Calu3 (cell line): ENCODE measurements around the gene NDUFA12. TPM values are rescaled to one million over a fixed set of nuclear protein-coding genes. Genes with fewer than 3 reads are reported as not detected.

Experiments
- BruUV-seq: library from RNA; stranded (reverse); fragments of 400-500 nt; replicated peaks from 2 replicates; lab custom pipeline; 2021; lab: Mats Ljungman, UMichigan
- CTCF ChIA-PET: fragments of 300-600 bp; sonication (Branson Sonifier 250); formaldehyde crosslinking; loops from one replicate; lab custom pipeline; 2022; ENCODE audit warnings: antibody characterized with exemption; lab: Charles Lee
- DNase-seq: peaks from one replicate; pipeline ENCODE4 v3.0.0; 2022
- H3K27ac Mint-ChIP-seq: one replicate; pipeline ENCODE4 v1.8.0; 2022; ENCODE audit warnings: mixed read lengths; ENCODE audit not compliant: unreplicated experiment
- H3K27me3 Mint-ChIP-seq: one replicate; pipeline ENCODE4 v1.8.0; 2022; ENCODE audit warnings: mixed read lengths; ENCODE audit not compliant: unreplicated experiment
- H3K36me3 Mint-ChIP-seq: one replicate; pipeline ENCODE4 v1.8.0; 2022; ENCODE audit warnings: mild to moderate bottlenecking, moderate library complexity, mixed read lengths; ENCODE audit not compliant: insufficient read depth, unreplicated experiment
- H3K4me1 Mint-ChIP-seq: one replicate; pipeline ENCODE4 v1.8.0; 2022; ENCODE audit warnings: mild to moderate bottlenecking, low read depth, mixed read lengths; ENCODE audit not compliant: unreplicated experiment
- H3K4me3 Mint-ChIP-seq: one replicate; pipeline ENCODE4 v1.8.0; 2022; ENCODE audit warnings: mild to moderate bottlenecking, low read depth, moderate library complexity, mixed read lengths; ENCODE audit not compliant: unreplicated experiment
- H3K9me3 Mint-ChIP-seq: one replicate; pipeline ENCODE4 v1.8.0; 2022; ENCODE audit warnings: low read depth, mixed read lengths; ENCODE audit not compliant: unreplicated experiment
- CTCF ChIP-seq: fragments of 200-600 bp; IDR thresholded peaks from one replicate; pipeline ENCODE4 v1.8.0; 2022; ENCODE audit warnings: antibody characterized with exemption; ENCODE audit not compliant: unreplicated experiment
- intact Hi-C: fragments of 100-400 bp; cut with micrococcal nuclease; formaldehyde crosslinking; loops from one replicate; pipeline ENCODE4 v1.10.0; 2022; ENCODE audit not compliant: unreplicated experiment
- total RNA-seq: library from RNA; stranded (reverse); gene quantifications from 2 replicates; pipeline ENCODE4 v1.2.3, GENCODE V29; 2022

Gene NDUFA12
- total RNA-seq, 1 experiment from 2014 or later = 165 TPM

GRCh38 chr12:94938583-94938982, 64.9 kb downstream of the NDUFA12 start:
- Mint-ChIP-seq H3K27me3 (no peaks in the 10 kb centered on the region), H3K27ac (no peak overlapping the region), H3K4me1 (peaks cover 2% of the 10 kb centered on the region), H3K4me3 (no peak overlapping the region), H3K9me3 (peaks cover under 1% of the 10 kb centered on the region), H3K36me3 (no peaks in the 10 kb centered on the region)
- intact Hi-C loops = no loop called here
- CTCF ChIA-PET = no interaction called here
- no peak for TF ChIP-seq CTCF
- no TSS peak for BruUV-seq
- no peak for DNase-seq

DNA sequence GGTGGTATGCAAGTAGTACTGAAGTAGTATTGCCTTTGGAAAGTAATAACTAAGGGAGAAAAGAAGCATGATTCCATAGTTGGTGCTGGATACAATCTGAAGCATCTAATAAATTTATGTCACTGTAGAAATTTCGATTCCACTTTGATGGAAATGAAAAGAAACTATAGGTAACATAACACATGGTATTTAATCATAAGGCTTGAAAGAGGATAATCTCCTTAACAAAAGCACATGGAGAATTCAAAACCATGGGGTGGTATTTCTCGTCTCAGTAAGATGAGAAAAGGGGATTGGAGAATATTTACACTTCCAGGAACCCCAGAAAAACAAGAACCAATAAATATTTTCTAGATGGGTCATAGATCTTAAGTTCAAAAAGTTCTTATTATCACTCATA, 72.7 kb downstream of the NDUFA12 start:
- BruUV-seq = no TSS peak
- no peak for TF ChIP-seq CTCF

GRCh38 chr12:94930216-94930654, 73.3 kb downstream of the NDUFA12 start:
- BruUV-seq = no TSS peak
- no peaks in the 10 kb centered on the region for H3K4me1 Mint-ChIP-seq
- CTCF ChIA-PET = no interaction called here
- H3K4me3 Mint-ChIP-seq = no peak overlapping the region
- no peak for DNase-seq
- no peaks in the 10 kb centered on the region for H3K9me3 Mint-ChIP-seq
- no peak overlapping the region for H3K27ac Mint-ChIP-seq
- peaks cover 12% of the 10 kb centered on the region for H3K27me3 Mint-ChIP-seq
- intact Hi-C loops = no loop called here
- no peak for TF ChIP-seq CTCF
- no peaks in the 10 kb centered on the region for H3K36me3 Mint-ChIP-seq

More for the DNA sequence above, 72.7 kb downstream of the NDUFA12 start:
- CTCF ChIA-PET = no interaction called here
- Mint-ChIP-seq H3K27me3 (peaks cover 12% of the 10 kb centered on the region), H3K9me3 (no peaks in the 10 kb centered on the region), H3K36me3 (no peaks in the 10 kb centered on the region), H3K4me1 (no peaks in the 10 kb centered on the region), H3K27ac (no peak overlapping the region), H3K4me3 (no peak overlapping the region)
- intact Hi-C loops = no loop called here
- DNase-seq = no peak

GRCh38 chr12:94929780-94930179, 73.7 kb downstream of the NDUFA12 start:
- DNase-seq = no peak
- no TSS peak for BruUV-seq
- Mint-ChIP-seq H3K4me3 (no peak overlapping the region), H3K4me1 (no peaks in the 10 kb centered on the region), H3K9me3 (no peaks in the 10 kb centered on the region), H3K27me3 (peaks cover 12% of the 10 kb centered on the region), H3K27ac (no peak overlapping the region), H3K36me3 (no peaks in the 10 kb centered on the region)
- CTCF ChIA-PET = no interaction called here
- no peak for TF ChIP-seq CTCF
- intact Hi-C loops = no loop called here
